GM18907 (cell line): ENCODE measurements around the gene VPS45.

Experiments
- ATAC-seq: cut with Tn5 transposase; IDR thresholded peaks from one replicate; pipeline ENCODE4 v1.9.1; 2021; ENCODE audit warnings: mild to moderate bottlenecking, moderate library complexity; ENCODE audit not compliant: unreplicated experiment

Gene VPS45

GRCh38 chr1:150155413-150156071, 88.0 kb downstream of the VPS45 start:
- no peak for ATAC-seq

- ATAC-seq, result no peak
These were observed 89.5 kb downstream of the VPS45 start for GRCh38 chr1:150156868-150157603.

GRCh38 chr1:150159550-150159949, 92.0 kb downstream of the VPS45 start:
- no peak for ATAC-seq

- no peak for ATAC-seq
These were observed 93.5 kb downstream of the VPS45 start for GRCh38 chr1:150160964-150161621.

GRCh38 chr1:150161747-150162581, 94.4 kb downstream of the VPS45 start:
- no peak for ATAC-seq

GRCh38 chr1:150162582-150162861, 94.9 kb downstream of the VPS45 start:
- no peak for ATAC-seq

GRCh38 chr1:150162862-150163706, 95.5 kb downstream of the VPS45 start:
- ATAC-seq, result peak; percentile 39

GRCh38 chr1:150164224-150164623, 96.6 kb downstream of the VPS45 start:
- ATAC-seq, result no peak

- ATAC-seq, result no peak
These were observed 97.2 kb downstream of the VPS45 start for GRCh38 chr1:150164779-150165178.

GRCh38 chr1:150165622-150166612, 98.3 kb downstream of the VPS45 start:
- no peak for ATAC-seq

- ATAC-seq, result peak; percentile 36
These were observed 101.5 kb downstream of the VPS45 start for GRCh38 chr1:150168960-150169601.

GRCh38 chr1:150171801-150172200, 104.2 kb downstream of the VPS45 start:
- no peak for ATAC-seq

- ATAC-seq, result no peak
These were observed 105.6 kb downstream of the VPS45 start for GRCh38 chr1:150173141-150173585.

- ATAC-seq, result no peak
These were observed 109.0 kb downstream of the VPS45 start for GRCh38 chr1:150176593-150176992.

- no peak for ATAC-seq
These were observed 111.0 kb downstream of the VPS45 start for GRCh38 chr1:150178548-150178947.

GRCh38 chr1:150179867-150180266, 112.3 kb downstream of the VPS45 start:
- ATAC-seq, result no peak

- ATAC-seq, result no peak
These were observed 112.9 kb downstream of the VPS45 start for GRCh38 chr1:150180474-150180873.

GRCh38 chr1:150182247-150182646, 114.7 kb downstream of the VPS45 start:
- no peak for ATAC-seq

- no peak for ATAC-seq
These were observed 115.5 kb downstream of the VPS45 start for GRCh38 chr1:150183061-150183460.
